GM11168 (cell line): ENCODE data around the gene MROH2B.

Experiments used
- in situ Hi-C: fragments of 300-500 bp; cut with MboI; formaldehyde crosslinking; loops from one replicate; pipeline ENCODE4 v1.12.0; 2022; ENCODE audit warnings: low sequenced_read_pairs; ENCODE audit not compliant: unreplicated experiment

Gene MROH2B

DNA sequence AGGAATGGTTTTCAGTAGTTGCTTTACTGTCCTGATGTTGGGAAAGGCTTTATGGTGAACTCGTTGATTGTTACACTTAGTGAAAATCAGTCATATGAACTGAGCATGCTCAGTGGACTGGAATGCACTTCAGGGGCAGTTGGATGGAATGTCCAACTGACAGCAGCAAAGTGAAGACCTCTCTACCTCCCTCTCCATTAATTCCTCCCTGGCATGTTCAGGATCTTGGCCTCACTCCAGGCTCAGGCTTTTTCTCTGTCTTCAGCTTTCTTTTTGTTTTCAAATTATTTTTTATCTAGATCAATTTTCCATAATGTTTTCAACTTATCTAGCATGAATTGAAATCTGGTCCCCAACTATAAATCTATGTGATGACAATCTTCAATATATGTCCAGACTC, at the start of gene MROH2B:
Gene MROH2B, minus strand, starts transcription at position 101 of the 400 bp plus-strand sequence. CDS start 490 bp downstream, outside the sequence.
- in situ Hi-C loops: no loop called here

DNA sequence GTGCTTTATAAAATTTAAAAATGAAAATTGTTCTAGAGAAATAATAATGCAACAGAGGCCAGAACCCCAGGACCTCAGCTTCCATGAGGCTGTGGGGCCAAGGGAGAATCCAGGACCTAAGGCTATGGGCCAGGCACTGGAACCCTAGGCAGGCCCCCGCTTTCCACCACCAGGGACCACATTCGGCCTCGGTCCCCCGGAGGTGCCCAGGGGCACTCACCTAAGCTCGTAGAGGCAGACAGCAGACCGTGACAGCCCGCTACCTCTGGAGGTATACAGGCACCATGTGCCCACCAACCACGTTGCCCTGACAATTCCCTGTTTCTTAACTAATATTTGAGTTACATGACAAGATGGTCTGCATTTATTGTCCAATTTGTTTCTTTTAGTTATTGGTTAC, 49.5 kb upstream of the MROH2B start:
- in situ Hi-C loops: no loop called here

DNA sequence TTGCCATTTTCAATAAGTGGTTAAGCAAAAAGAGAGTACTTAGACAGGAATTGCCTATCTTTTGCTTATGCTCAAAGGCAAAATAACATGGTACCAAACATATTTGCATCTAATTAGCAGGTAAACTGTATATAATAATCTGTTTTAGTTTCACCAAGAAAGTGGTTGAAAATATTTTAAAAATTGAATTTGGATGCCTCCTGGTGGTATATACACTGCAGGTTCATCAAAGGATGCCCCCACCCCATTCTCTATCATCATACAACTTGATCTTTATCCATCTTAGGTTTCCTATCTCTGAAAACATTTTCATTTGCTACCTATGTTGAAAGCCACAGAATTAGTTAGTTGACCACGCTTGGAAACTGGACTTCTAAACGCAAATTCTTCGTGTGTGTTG, 47.0 kb upstream of the MROH2B start:
- in situ Hi-C loops: no loop called here

DNA sequence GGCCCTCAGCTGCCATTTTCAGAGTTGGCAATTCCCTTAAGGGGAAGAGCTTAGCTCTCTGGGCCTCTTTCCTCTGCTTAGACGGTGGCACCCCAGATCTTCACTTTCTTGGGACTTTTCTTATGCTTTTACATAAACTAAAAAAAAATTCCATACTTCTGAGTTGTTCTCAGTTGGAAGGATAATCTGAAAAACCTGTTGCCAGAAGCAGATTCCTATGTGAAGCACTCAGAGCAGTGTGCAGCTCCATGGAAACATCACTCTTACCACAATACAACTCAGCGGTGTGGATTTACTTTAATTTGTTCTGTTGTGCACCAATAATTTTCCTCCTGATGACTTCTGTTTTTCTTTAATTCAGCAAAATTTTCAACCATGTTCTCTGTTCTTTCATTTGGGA, 44.1 kb upstream of the MROH2B start:
- in situ Hi-C loops: no loop called here

DNA sequence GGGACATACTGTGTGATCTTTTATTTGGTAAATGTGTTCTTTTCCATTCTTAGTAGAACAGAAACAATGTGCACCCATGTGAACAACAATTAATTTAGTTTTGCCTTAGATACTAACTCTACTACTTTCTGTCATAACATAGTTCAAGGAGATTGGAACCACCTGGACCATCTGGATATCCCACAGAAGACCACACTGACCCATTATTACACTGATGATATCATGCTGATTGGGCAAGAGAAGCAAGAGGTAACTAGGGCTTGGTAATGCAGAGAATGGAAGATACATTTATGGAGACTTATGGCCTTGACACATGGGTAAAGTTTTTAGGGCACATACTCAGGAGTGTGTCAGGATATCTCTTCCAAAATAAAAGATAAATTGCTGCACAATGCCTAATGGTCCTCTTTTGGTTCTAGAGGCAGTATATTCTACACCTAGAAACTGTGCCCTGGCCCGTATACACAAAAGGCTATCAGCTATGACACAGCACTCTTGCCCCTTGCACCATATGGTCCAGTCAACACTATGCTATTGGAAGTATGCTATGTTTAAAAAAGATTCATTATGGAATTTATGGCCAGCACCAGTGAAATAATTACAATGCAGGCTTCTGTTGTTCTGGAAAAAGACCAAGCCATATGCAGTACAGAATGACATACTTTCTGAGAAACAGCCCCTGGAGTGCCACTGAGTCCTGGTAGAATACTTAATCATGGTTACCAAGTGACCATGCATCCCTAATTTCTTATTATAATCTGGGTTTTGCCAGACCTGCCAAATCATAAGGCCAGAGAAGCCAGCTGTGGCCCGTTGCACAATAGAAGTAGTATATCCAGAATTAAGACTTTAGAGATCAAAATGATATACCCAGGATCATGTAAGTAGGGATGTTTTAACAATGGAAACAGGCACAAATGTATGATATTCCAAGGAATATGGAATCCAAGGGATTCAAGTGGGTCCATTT, 41.6 kb upstream of the MROH2B start:
- in situ Hi-C loops: no loop called here

DNA sequence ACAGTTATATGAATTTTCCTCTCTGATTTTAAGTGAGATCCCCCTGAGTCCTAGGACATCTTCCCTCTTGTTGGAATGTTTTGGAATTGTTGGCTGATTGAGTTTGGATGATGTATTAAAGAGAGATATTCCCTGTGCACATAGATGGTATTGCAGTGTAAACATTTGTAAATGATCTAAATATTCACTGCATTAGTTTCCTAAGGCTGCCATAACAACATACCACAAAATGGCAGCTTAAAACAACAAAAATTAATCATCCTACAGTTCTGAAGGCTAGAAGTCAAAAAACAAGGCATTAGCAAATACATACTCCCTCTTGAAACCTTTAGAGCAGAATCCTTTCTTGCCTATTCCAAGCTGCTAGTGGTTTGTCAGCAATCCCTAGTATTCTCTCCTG, 38.0 kb upstream of the MROH2B start:
- in situ Hi-C loops: no loop called here

DNA sequence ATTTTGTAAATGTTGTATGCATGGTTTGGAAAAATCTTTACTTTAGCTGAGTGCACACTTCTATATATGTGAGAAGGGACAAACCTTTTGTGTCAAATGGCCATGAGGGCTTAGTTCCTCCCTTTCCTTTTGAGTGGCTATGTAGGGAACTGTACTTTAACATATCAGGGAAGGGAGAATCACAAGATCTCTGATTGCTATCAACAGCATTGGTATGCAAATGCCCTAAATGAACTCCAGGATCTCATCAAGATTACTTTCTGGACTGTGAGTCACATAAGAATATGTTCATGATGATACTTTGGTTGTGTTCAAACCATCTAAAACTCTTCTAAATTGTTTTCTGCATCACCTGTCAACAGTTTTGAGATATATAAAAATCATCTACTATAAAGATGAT, 31.2 kb upstream of the MROH2B start:
- in situ Hi-C loops: no loop called here

DNA sequence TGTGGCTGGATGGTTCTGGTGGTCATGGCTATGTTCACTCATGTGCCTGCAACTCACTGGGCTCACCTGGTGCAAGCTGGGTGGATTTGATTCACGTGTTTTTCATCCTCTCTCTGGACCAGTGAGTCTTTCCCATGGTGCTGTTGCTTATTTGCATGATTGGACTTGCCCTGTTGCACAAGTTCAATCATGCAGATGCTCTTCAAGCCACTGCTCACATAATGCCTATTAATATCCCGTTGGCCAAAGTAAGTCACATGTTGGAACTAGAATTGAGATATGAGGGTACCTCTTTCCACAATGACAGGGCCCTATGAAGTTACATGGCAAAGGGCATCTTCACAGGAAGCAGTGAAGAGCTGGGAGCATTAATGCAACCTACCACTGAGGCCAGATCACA, 26.5 kb upstream of the MROH2B start:
- in situ Hi-C loops: no loop called here

DNA sequence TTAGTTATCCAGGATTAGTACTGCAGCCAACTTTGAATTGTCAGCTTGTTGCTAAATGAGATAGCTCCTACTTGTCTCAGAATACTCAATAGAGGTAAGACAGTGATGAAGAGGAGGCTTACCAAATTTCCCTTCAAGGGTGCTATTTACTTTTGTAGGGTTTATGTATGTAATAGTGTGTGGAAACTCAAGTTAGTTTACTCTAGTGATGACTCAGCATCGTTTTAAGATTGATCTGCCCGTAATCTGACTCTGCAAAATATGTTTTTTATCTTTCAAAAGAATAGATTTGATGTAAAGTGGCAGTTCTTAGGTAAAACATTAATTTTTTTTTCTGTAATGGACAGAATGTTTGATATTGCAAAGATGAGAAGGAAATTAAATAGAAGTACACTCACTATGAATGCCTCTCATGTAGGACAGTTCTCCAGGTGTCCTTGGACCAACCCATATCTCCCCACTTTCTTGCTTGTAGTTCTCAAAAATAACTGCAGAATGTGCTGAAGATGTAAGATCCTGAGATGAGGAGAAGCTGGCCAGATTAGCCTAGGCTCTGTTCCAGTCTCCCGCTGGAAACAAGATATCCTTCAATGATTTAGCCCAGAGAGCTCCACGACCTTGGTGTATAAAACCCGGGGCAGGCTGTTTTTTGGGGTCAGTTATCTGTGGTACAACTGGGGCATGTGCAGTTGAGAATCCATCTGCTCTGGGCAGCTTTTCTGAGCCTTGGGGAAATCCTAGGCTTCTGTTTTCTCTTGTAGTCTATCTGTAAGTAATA, 24.4 kb upstream of the MROH2B start:
- in situ Hi-C loops: no loop called here

DNA sequence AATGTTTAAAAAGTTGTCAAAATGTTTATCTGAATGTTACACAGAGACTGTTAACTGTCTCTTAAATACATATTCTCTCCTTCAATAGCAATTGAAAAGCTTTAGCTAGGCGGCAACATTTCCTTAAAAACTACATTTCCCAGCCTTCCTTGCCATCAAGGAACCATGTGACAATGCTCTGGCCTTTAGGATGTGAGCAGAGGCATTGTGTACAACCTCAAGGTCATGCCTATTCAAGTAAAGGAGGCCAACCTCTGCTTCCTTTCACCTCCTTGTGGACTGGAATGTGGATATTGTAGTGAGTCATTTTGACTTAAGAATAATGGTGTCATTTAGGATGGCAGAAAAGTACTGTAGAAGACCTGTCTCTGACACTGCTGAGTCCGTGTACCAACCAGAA, 23.7 kb upstream of the MROH2B start:
- in situ Hi-C loops: no loop called here

DNA sequence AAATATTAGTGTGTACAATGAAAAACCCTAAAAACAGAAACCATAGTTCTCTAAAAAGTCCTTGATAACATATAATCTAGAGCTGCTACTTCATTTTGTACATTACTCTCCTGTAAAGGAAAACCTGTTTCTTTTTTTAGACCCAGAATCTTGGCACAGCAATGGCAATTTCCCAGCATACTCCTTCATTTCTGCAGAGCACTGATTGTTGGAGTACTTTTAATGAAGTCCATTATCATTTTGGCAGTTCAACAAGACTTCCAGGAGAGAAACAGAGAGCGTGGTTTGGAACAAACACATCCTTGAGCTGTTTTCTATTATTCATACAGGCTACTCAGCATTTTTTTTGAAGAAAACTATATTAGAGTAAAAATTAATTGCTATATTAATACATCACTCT, 22.7 kb upstream of the MROH2B start:
- in situ Hi-C loops: no loop called here

DNA sequence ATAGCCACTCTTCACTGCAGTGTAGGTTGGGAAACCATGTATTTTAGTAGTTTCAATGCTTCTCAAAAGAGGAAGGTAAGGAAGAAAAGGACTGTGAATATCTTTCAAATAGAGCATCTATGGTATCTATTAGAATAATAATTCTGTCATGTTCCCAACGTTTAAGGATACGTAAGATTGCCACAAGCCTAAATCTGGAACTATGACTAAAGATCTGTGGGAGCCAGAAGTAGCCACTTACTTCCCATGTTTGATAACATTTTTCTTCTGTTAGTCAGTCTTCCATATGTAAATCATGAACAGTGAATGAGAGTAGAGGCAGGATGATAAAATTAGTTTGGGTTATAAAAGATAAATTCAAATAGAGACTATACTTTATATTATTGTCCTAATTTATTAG, 16.3 kb upstream of the MROH2B start:
- in situ Hi-C loops: no loop called here

DNA sequence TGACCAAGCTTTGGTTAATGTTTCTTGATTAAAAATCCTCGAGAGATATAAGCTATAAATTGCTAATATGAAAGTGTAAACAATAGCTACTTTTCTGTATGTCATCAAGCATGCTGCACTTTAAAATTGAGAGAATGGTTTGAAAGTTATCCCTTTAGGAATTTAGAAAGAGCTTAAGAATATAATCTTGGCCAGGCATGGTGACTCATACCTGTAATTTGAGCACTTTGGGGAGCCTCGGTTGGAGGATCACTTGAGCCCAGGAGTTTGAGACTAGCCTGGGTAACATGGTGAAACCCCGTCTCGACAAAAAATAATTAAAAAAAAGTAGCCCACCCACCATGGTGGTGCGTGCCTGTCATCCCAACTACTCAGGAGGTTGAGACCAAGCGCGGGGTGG, 12.2 kb upstream of the MROH2B start:
- in situ Hi-C loops: no loop called here

DNA sequence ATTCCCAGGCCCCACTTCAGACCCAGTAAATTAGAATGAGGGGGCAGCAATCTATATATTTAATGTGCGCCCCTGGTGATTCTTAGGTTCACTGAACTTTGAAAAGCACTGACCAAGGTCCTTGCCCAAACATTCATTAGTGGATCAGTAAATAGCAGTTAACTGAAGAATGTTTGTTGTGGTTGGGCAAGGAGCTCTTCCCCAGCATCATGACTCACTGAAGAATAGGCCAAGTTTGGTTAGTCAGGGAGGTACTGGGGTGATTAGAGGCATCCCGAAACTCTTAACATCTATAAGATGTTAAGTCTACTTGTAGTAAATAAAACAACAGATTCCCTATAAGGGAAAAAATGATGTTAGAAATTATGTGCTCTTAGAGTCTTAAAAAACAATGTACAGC, 833 bp upstream of the MROH2B start:
- in situ Hi-C loops: no loop called here

DNA sequence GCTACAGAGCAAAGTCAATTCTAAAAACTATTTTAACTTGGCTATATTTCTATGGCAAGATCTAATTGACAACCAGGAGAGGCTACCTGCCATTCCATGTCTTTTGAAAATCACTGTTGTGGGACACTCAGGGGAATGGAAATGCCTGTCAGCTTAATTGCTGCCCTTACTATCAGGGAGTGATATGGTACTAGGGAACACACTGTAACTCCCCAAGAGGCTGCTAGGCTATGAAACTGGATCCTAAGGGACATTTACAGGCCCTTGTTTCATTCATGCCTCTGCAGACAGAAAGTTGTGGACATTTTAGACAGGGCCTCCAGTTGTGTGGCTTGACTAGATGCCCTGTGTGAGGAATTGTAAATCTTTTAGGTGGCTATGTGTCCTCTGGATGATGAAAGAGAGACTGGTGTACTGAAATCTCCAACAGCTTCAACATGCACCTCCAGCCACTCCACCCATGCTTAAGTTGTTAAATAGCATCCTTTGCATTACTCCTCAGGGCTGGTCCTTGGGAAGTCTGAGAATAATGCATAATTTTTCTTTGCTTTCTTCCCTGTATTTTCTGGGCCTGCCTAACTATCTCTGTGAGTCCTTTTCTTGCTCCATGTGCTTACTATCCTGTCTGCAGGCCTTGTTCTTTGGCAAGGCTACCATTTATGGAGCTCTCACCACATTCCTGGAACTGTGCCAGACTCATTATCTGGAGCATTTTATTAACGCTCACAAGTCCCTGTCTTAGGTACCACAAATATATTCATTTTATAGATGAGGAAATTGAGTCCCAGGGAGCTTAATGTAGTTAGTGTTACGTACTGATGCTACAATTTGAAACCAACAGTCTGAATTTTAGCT, 3.2 kb downstream of the MROH2B start:
- in situ Hi-C loops: no loop called here

DNA sequence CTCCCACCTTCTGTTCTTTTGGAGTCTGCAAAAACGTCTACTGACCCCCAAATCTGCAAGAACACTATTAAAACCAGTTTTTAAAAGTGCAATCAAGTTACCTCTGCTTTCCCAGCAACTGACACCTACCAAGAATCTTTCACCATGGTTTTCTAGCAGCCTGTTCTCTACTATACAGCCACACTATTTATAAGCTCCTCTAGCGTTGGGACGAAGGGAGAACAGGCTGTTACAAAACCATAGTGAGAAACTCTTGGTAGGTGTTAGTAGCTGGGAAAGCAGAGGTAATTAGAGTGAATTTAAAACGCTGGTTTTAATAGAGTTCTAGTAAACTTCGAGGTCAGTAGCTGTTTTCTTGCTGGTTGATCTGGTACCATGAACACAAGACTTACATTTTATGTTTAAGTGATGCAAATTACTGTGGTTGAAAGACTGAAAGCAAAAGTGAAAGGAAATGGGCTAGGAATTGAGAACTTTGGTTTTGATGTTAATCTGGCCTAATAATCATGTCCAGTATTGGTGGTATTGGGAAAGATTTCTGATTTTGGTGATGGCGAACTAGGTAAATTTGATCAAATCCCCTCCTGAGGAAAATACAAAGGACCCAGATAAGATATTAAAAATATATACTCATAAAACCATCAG, 5.3 kb downstream of the MROH2B start:
- in situ Hi-C loops: no loop called here

DNA sequence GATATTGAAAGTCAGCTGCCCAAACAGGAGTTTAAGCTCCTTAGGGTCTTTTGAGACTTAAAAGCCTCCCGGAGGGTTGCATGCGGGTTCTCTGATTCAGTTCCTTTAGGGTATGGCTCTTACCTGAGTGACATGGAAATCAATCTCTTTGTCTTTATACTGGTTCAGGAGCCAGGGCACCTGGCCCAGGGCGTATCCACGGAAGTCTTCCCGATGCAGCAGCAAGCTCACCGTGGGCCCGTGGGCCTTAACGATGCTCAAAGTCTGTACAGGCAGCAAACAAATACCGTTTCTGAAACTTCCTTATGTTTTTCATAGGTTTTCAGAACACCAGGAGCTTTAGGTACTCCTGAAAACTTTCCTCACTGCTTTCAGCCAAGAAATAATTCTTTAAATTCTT, 13.2 kb downstream of the MROH2B start:
- in situ Hi-C loops: no loop called here

DNA sequence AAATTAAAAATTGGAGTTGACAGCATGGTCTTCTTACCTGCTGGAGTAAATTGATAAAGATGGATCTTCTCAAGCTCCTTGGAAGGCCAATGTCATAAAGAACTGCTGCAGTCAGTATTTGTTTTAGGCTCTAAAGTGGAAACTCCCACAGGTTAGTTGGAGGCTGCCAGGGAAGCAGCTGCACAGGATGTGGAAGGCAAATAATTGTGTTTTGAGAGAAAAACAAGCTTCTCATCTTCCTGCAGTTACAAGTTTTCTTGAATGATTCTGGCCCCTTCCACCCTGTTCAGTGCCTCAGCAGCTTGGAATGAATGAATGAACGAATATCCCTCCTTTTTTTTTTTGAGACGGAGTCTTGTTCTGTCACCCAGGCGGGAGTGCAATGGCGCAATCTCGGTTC, 13.9 kb downstream of the MROH2B start:
- in situ Hi-C loops: no loop called here

DNA sequence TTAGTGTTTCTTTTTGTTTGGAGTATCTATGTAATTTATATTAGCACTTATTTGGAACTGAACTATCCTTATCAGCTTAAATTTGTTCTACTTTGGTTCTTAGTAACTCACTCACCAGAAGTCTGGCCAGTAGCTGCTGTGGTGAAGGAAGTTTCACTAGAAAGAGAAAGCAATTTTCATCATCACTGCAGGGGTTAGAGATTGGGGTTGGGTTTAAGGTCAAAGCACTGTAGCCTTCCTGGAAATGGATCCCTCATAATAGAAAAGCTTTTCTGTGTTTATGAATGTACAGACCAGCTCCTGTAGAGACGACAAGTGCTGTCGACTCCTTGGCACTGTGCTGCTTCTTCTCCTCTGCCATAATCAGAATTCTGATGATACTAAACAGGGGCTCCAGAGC, 22.2 kb downstream of the MROH2B start:
- in situ Hi-C loops: no loop called here

DNA sequence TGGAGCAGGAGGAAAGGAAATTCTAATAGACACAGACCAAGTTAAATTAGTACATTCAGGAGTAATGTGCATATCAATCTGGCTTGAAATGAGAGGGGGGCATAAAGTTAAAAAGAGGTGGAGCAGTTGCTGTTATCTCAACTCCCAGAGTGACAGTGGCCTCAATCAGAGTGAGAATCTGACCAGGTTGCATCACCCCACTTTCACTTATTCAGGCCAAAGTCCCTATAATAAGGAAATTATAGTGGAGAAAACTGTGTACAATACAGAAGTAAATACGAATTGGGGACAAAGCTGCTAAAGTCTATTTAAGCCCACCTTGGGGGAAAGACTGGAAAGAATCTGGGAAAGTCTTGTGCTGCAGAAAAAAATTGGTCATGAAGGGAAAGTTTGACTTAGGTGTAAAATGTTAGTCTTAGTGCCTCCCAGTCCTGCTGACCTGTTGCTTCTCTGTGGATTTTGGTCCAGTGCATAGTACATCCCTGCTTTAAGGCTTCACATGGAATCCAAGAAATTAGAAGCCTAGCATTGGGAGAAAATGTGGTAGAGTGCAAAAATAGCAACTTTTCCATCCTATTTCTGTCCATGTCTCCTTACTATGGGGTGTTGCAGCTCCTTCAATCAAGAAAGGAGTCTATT, 27.9 kb downstream of the MROH2B start:
- in situ Hi-C loops: no loop called here
